Effector CD8-positive, alpha-beta T cell (primary cell): ENCODE measurements around the gene MYF6.
"Not testable (repeated sequence)": the region's sequence is repeated elsewhere in the genome, so short reads cannot be mapped to it uniquely, and the experiment has no call there.

Source experiments
- DNase-seq: peaks from one replicate; lab custom pipeline; 2025; lab: John Stamatoyannopoulos, UW
- total RNA-seq, 4 experiments: gene quantifications; one replicate each; lab custom pipeline; 2026; lab: John Stamatoyannopoulos, UW

Gene MYF6
- total RNA-seq, result 0 reads per million in 4 experiments

DNA sequence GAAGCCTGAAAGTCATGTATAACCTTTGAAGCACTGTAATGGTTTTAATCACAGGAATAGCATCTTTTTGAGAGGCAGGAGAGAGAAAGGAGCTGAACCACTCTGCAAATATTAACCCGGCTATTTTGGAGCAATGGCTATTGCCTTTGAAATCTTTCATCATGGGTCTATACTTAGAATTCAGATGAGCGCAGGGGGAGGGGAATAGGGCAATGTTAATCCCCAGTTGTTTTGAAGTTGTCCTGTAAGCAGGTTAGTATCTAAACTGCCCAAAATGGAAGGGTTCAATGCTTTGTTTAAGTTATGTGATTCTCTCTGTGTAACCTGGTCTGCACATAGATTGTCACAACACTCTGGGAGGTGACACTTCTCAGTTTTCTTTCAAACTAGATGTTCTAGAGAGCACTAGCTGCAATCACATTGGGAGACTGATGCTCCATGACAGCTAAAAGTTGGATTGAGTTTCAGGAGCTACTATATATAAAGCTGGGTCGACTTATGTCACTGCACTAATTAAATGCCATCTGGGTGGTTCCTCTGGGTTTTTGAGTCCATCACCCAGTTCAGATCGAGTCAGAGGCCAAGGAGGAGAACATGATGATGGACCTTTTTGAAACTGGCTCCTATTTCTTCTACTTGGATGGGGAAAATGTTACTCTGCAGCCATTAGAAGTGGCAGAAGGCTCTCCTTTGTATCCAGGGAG is at the start of gene MYF6:
MYF6 (plus strand) TSS at position 509 of the 704 bp plus-strand sequence; CDS start at position 595, 86 bp downstream.
- no peak for DNase-seq

DNA sequence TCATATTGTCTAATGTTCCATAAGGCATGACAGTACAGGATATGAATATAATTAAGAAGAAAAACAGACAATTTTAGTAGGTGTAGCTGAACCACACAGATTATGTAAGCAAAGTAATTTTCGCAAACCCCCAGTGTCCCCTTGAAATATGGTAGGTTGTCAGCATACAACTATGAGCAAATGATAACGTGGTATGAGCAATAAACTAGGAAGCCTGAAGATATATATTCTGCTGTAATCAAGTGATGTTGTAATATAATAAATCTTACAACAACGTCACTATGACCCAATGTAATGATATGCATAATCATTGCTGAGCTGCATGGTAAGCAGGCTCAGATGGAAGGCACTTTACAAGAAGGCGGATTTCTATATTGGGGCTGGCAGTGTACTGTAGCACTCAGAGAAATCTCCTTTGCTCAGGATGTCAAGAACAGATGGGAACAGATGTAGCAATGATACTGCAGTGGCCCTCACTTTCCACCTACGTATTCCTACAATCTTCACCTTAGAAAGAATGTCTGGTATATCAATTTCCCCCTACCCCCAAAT is 47.8 kb upstream of the MYF6 start:
- DNase-seq, result no peak

DNA sequence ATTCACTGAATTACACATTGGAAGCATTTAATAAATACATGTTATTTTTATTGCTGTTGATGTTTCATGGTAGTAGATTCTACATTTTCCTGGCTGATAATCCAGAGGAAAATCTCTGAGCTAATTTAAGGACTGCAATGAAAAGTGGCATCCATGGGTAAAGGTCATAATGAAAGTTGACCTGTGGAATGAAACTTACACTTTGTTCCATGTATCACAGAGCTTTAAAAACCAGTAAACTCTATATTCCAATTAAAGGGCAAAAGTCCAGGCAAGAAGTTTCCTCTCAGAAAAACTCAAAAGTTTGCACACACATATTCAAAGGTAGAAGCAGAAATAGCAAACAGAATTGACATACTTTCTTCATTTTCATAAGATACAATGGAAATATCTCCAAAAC is 44.8 kb upstream of the MYF6 start:
- DNase-seq, result no peak

DNA sequence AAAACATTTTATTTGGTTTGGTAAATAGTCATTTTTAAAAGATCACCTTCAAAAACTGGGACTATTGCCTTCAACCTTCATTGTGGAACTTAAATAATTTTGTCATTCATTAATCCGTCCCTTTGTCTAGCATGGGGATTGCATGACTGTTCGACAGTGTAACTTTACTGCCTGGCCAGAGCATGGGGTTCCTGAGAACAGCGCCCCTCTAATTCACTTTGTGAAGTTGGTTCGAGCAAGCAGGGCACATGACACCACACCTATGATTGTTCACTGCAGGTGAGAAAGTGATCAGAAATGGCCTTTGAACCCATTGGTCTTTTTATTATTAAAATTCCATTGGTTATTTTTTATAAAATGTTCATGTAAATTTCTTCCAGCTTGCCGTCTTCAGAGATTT is 37.2 kb upstream of the MYF6 start:
- no peak for DNase-seq

DNA sequence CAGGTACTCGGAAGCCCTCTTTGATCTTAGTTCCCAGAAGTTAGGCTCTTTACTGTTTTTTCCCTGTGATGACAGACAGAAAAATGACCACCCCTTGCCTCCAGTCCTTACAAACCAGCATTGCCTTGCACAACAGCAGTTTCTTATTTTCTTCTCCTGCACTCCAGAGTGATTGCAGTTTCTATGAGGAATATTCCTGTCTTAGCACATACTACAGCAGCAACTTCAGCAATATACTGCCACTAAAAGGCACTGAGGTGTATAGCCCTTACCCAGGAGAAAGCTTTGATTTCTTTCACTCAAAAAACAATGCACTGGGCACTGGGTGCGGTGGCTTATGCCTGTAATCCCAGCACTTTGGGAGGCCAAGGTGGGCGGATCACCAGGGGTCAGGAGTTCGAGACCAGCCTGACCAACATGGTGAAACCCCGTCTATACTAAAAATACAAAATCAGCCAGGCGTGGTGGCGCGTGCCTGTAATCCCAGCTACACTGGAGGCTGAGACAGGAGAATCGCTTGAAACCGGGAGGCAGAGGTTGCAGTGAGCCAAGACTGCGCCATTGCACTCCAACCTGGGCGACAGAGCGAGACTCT is 31.3 kb upstream of the MYF6 start:
- DNase-seq, result not testable (repeated sequence)

DNA sequence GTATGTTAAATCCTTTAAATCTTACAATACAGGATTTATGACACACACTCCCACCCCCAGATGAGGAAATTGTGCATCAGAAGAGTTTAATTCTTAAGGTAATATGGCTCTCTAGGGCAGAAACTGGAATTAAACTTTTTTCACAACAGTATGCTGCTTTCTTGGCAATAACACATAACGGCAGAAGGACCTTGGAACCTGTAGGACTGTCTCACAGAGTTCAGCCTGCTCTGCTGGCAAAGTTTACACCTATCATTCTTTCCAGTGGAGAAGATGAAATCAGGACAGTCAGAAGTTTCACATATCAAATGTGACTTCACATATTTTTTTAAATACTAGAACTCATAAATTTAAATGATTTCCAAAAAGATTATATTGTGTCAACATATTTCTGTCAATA is 30.6 kb upstream of the MYF6 start:
- no peak for DNase-seq

DNA sequence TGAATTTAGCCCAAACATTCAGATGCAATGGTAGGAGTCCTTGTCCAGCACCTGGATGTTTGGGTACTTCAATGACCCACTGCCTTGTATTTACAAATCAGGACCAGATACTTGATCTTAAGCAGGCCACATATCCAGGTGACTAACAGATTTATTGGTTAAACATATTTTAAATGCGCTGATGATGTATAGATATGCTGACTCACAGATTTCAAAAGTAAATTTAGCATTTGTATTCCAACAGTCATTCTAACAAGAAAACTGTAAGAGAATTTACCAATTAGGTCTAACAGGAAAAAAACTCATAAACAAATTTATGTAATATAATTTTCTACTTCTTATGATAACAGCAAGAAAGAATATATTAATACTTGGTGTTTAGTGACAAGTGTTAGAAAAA is 29.4 kb upstream of the MYF6 start:
- DNase-seq, result no peak

DNA sequence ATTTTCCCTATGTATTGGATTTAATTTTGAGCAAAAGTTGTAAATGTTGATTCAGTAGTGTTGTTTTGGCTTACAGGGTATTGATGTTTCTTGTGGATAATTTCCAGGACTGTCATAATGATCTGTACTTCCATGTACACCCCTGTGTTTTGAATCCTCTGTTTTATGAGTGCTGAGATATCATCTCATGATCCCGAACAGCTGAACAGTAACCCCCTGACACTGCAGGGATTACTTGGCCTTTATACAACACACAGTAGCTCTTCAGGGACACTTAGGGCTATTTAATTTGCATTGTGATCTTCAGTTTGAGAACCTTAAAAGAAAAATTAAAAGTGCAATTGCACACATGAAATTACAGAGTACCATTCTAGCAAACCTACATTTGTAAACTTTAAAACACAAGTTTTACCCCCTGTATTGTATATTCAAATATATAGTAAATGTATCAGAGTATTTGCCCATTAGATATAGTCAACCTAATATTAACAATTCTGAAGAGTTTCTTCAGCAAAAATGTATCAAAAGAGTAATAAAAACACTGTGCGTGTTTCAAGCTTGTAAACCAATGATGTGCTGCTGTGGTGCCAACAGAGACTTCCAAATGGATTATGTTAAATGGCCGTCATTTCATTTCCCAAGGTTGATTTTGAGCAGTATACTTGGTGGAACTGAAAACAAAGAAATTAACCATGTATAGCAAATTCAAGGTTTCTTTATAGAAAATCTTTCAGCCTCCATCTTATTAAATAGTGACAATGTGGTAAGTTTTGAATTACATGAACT is 27.9 kb upstream of the MYF6 start:
- no peak for DNase-seq

DNA sequence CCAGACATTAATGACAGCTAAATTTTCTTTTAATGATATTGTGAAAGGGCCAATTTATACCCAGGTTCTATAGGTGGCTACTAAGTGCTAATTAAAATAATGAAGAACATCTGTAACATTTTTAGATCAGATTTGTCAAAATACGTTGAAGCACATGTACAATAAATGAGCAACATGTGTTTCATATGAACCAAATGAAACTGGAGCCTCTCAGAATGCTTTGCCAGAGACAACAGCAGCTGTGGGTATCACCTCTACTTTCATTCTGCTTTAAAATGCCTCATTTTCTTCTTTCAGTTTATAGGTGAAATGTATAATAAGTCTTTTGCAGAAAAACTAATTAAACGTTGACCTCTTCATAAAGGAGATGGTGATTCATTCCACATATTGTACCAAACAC is 26.1 kb upstream of the MYF6 start:
- DNase-seq, result no peak

DNA sequence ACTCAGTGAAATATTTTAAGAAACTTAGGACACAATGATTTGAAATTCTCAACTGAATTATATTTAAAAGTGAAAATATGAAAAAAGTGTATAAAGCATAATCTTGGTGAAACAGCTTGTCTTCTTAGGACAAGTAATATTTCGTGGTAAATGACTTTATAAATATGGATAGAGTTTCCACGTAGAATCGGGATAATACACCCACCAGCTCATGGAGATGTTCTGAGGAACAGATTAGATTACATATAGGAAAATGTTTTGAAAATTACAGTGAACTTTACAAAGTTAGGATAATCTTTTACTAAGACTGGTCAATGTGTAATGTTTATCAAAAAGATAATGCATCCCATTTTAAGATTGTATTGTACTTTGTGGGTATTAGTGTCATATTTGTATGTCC is 25.6 kb upstream of the MYF6 start:
- DNase-seq, result no peak

DNA sequence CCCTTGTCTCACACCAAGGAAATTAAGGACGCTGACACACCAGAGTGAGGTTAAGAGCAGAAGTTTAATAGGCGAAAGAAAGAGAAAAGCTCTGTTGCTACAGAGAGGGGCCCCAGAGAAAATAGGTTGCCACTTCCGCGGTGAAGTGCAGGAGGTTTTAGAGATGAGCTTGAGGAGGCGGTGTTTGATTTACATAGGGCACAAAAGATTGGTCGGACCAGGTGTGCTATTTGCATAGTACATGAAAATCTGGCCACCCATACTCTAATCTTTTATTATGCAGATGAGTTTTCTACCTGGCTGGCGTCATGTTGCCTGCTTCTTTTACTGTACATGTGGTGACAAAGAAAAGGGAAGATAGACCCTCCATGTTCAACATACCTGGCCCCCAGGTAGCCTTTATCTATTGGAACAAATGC is 23.3 kb upstream of the MYF6 start:
- DNase-seq, result no peak

DNA sequence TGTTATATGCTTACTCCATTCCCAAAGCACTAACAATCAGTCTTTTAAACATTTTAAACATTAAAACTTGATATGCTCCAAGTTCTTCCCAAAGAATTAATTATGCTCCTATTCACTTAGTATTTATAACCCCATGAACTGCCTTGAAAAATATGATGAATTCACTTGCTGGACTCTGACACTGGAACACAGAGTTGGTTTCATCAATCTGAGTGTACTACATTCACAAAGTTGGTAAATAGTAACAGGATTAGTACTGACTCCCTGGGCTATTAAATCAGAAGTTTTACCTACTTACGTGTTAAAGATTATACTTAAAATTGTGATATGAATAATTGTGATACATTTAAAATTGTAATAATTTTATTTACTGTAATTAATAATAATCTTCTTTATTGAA is 17.3 kb upstream of the MYF6 start:
- DNase-seq, result no peak

DNA sequence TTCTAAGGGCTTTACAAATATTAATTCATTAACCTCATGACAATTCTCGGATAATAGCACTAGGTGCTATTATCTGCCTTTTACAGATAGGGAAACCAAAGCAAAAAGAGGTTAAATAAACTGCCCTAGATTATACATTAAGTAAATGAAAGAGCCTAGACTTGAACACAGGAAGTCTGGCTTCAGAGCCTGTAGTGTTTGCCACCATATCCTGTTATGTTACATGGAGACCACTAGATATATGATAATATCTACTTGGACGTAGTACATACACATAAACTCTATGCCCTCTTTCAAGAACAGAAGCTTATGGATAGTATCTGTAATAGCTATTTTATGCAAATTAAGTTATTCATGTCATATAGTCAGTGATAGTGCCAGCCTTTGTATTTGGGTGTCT is 16.9 kb upstream of the MYF6 start:
- DNase-seq, result no peak

DNA sequence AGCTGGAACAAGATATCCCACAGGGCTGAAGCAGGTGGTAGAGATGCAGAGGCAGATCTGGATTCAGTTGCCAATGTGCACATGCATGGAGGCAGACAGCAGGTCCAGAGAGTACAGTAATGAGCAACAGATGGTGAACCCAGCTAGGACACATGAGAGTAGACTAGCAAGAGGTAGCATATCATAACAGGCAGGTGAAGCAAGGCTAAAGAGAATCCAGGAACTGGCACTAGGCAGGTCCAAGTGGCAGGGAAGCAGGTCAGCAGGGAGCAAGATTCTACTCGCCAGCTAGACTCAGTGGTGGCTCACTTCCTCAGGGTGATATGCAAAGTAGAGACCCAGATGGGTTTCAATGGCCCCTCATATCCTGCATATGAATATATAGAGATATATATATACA is 15.3 kb upstream of the MYF6 start:
- no peak for DNase-seq

DNA sequence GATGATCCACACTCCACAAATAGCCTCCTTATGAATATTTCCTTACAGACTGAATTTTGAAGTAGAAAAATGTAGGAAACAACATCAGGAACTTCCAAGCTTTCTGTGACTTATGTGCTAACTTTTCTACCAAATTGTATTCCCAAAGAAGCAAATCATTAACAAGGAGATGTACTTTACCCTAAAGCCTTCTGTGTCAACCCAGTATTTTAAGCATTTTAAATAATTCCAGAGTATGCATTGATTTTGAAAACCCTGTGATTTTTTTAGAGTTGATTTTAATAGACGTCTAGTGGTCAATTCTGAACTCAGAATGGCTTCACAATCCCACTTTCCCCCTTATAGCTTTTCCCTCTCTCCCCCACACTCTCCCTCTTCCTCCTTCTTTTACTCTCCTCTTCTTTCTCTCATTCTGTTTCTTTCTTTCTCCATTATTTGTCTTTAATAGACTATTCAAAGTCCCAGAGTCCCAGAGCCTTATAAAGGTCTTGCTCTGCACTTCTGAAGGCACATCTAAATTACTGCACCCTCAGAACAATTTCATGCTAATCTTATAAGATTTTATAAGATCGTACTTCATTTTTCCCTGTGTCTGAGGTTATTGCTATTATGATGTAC is 10.1 kb upstream of the MYF6 start:
- no peak for DNase-seq

DNA sequence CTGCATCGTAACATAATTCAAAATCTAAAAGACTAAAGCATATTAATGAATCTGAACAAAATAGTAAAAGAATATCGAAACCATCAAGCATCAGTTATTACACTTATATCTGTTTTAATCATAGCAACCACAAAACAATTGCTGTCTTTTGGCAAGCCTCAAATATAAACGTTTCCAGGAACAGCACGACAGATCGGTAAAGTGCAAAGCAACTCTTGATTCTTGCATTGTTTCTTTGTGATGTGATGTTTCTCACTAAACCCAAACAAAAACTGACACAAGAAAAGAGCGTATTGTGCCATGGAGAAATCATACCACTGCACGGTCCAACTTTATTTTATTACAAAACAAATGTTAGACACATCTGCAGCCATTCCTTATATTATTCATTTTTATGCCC is 9.2 kb upstream of the MYF6 start:
- DNase-seq, result no peak

DNA sequence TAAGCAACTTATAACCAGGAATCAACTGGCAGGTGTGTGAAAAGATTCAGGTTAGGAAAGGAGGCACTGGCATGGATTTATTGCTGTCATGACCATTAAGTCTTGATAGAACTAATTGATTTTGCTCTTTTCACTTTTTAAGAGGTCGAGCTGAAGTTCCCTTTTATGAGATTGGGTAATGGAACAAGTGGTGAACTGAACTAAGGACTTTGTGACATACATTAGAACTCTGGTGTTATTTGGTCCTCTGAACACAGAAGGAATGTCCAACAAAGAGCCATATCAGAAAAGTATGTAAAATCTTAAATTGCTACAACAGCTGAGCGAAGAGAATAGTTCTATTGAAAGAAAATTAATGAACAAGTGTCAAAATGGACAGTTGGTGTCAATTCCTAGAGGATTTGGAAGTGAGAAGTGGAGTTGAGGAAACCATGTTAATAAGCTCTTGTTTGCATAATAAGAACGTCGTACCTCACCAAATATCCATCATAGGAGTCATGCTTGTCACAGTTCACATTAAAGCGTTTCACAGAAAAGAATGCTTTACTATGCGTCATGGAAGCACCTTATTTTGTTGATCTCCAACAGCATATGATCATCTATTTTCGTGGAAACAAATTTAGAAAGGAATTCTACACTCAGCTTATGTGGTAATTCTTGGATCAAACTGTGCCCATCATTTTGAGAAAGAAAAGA is 8.4 kb upstream of the MYF6 start:
- no peak for DNase-seq

DNA sequence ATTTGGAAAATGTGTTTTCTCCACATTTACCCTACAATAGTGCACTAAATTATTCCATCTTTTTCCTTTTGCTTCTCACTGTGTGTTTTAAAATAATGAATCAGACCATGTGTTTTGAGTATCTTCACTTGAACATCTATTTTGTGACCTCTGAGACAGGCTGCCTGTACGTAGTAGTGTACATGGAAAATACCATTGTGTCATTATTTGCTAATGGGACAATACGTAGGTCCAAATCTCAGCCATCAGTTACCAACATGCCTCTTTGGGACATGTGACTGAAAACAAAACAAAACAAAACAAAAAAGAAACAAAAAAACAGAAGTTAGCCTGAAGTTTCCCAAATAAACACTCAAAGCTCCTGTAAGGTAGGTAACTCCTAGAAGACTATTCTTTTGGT is 7.1 kb upstream of the MYF6 start:
- DNase-seq, result no peak

DNA sequence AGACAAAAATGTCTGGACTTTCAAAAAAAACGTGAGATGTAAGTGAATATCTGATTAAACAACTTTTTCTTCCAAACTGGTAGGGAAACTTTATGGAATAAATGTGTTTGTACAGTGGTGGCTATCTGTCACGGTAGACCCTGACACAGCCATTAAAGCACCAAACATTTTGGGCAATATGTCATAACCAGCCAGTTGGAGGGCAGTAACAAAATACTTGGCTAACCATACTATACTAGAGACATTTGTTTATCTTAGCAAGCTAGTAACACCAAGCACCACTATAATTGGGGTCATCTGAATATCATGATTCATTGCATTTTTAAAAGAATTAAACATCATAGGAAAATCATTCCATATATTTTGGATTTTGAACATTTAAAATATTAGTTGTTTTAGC is 6.0 kb upstream of the MYF6 start:
- no peak for DNase-seq

DNA sequence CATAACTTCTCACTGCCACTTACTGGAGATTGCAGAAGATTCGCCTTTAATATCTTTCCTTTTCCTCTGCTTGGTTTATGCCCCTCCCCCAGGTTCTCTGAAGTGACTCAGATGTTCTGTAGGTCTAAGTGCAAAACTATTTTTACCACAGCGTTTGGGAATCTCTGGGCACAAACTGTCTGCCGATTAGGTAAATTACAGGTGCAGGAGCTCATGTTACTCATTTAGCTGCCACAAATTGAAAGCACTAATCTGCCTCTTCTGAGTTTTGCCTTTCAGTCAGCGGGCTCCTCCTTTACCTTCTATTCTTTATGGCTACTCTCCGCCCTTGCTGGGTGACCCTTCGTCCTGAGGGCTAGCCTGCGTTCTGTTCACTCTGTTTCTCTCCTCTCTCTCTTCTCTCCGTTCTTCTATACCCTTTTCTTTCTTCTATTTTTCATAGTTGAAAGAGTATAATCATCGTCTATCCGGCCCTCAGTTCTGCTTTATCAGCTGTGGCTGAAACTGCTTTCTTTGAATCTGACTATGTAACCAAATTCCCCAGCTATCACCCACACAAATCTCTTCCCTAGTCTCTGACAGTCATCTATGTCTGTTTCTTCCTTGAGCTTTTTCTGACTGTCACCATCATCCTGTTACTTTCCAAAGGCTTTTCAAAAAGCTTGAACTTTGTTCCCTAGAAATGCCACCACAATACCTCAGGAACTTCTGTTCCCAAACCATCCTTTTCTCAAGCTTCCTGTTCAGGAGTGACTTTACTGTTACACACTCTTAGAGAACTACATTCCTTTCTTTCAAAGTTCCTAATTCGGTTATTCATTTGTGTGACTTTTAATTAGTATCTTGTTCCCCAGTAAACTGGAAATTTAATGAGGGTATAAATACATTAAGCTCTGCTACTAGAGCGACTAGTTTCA is 4.3 kb upstream of the MYF6 start:
- no peak for DNase-seq

DNA sequence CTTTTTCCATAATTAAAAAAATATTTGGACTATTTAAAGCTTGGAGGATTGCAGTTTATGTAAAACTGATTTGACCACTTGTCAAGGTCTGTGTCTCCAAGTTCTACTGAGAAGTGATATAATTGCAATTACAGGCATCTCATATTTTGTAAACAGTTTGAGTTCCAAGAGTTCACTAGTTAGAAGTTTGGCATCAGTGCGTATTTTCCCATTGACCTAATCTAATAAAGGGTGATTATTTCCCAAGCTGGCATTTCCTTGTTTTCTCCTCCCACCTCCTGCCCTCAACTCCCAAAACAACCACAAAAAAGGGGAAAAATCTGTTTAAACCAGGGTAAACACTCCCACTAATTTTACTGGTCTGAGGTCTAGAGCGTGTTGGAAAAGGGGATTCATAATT is 3.0 kb upstream of the MYF6 start:
- no peak for DNase-seq
